GM19023 (cell line): ENCODE results near the gene PFDN2.

Source experiments
- ATAC-seq: cut with Tn5 transposase; IDR thresholded peaks from one replicate; pipeline ENCODE4 v1.9.1; 2021; ENCODE audit warnings: mild to moderate bottlenecking, moderate library complexity; ENCODE audit not compliant: unreplicated experiment

Gene PFDN2

GRCh38 chr1:161117759-161118581 lies at the start of gene PFDN2, which contains the start of gene NIT1:
PFDN2 (minus strand) TSS chr1:161118037; CDS start chr1:161118026, 11 bp downstream.
NIT1 (plus strand) TSS chr1:161118105; CDS start chr1:161118177, 72 bp downstream.
- peak; percentile 83 for ATAC-seq

GRCh38 chr1:161166669-161167548 lies 49.1 kb upstream of the PFDN2 start:
- peak; percentile 2 for ATAC-seq

- ATAC-seq: peak; percentile 95
Observed at GRCh38 chr1:161165742-161166668, 48.2 kb upstream of the PFDN2 start, which contains the start of gene PPOX. PPOX (plus strand) TSS chr1:161166426; CDS start chr1:161166848, 422 bp downstream.

- no peak for ATAC-seq
Observed at GRCh38 chr1:161164901-161165610, 47.2 kb upstream of the PFDN2 start.

GRCh38 chr1:161163793-161164192 lies 46.0 kb upstream of the PFDN2 start:
- no peak for ATAC-seq

- no peak for ATAC-seq
Observed at GRCh38 chr1:161162806-161163205, 45.0 kb upstream of the PFDN2 start.

- ATAC-seq: no peak
Observed at GRCh38 chr1:161162052-161162451, 44.2 kb upstream of the PFDN2 start.

- ATAC-seq: no peak
Observed at GRCh38 chr1:161161652-161162051, 43.8 kb upstream of the PFDN2 start.

- ATAC-seq: no peak
Observed at GRCh38 chr1:161160671-161161145, 42.9 kb upstream of the PFDN2 start.

GRCh38 chr1:161159913-161160243 lies 42.0 kb upstream of the PFDN2 start:
- ATAC-seq: peak; percentile 34

- ATAC-seq: peak; percentile 86
Observed at GRCh38 chr1:161159087-161159912, 41.5 kb upstream of the PFDN2 start, which contains the start of gene USP21. USP21 (plus strand) TSS chr1:161159500; CDS start chr1:161160641, 1,141 bp downstream.

GRCh38 chr1:161158316-161159010 lies 40.6 kb upstream of the PFDN2 start:
- no peak for ATAC-seq

GRCh38 chr1:161157867-161158266 lies 40.0 kb upstream of the PFDN2 start:
- no peak for ATAC-seq

GRCh38 chr1:161153682-161154337 lies 36.0 kb upstream of the PFDN2 start, which contains the start of gene UFC1:
UFC1 (plus strand) TSS chr1:161153978; CDS start chr1:161153998, 20 bp downstream.
- ATAC-seq: peak; percentile 94

- no peak for ATAC-seq
Observed at GRCh38 chr1:161153176-161153575, 35.3 kb upstream of the PFDN2 start.

- no peak for ATAC-seq
Observed at GRCh38 chr1:161145832-161146231, 28.0 kb upstream of the PFDN2 start.

- no peak for ATAC-seq
Observed at GRCh38 chr1:161140755-161141400, 23.0 kb upstream of the PFDN2 start.
